Thyroid gland (tissue), 4 donors: ENCODE results near the gene ARFGAP3. TPM values are rescaled to one million over a fixed set of nuclear protein-coding genes. Genes with fewer than 3 reads are reported as not detected.

Experiments used
- DNase-seq, 2 donors: peaks; one replicate each; pipeline ENCODE4 v3.0.0-alpha.2; 2019
- H3K27ac ChIP-seq, 3 donors: fragments of 200-600 bp; sonication (generic); 1 replicate in 2 of 3; 2 replicates in 1 of 3; pipeline ENCODE4 v1.5.1; 2016 to 2019; ENCODE audit warnings: mild to moderate bottlenecking in 1 of 3, moderate library complexity in 1 of 3
- H3K27me3 ChIP-seq: fragments of 200-600 bp; sonication (generic); one replicate; pipeline ENCODE4 v1.5.1; 2019
- H3K36me3 ChIP-seq, 2 donors: fragments of 200-600 bp; sonication (generic); one replicate each; pipeline ENCODE4 v1.5.1; 2016 to 2019
- H3K4me1 ChIP-seq, 2 donors: fragments of 200-600 bp; sonication (generic); one replicate each; pipeline ENCODE4 v1.5.1; 2017 to 2019
- H3K4me3 ChIP-seq, 3 donors: fragments of 200-600 bp; sonication (generic); replicated peaks in 1 of 3; 1 replicate in 2 of 3; 2 replicates in 1 of 3; pipeline ENCODE4 v1.5.1; 2016; ENCODE audit warnings: mild to moderate bottlenecking in 1 of 3
- H3K9me3 ChIP-seq: fragments of 200-600 bp; sonication (generic); one replicate; pipeline ENCODE4 v1.5.1; 2017
- POLR2A ChIP-seq, 2 donors: fragments of 450-650 bp; IDR thresholded peaks; one replicate each; pipeline ENCODE4 v1.6.1; 2017; ENCODE audit warnings: antibody characterized with exemption in 2 of 2, mild to moderate bottlenecking in 2 of 2, moderate library complexity in 1 of 2
- WGBS, 2 donors: methylation state at CpG; one replicate each; pipeline ENCODE4 v1.1.5; 2017; 5-methylcytosine and 5-hydroxymethylcytosine counted together
- intact Hi-C: fragments of 100-400 bp; cut with DNase I; formaldehyde crosslinking; loops from one replicate; pipeline ENCODE4 v1.15.1; 2023
- total RNA-seq, 4 donors: library from RNA; depleted of rRNA; stranded (reverse); fragments of >200 nt; gene quantifications; one replicate each; pipeline ENCODE4 v1.2.3, GENCODE V29; 2016
- TF ChIP-seq, protein P1 (sequence below), 6 experiments: fragments of 200-600 bp in 3 of 6; fragments of 450-650 bp in 3 of 6; sonication (generic) in 3 of 6; IDR thresholded peaks; one replicate each; pipeline ENCODE4 v1.5.1; 2016 to 2019; ENCODE audit warnings: antibody characterized with exemption in 6 of 6, mild to moderate bottlenecking in 2 of 6, inconsistent platforms in 1 of 6, moderate library complexity in 1 of 6

Gene ARFGAP3
- total RNA-seq, 4 donors from 2014 or later = 82.3 to 106 (median 94.2) TPM

DNA sequence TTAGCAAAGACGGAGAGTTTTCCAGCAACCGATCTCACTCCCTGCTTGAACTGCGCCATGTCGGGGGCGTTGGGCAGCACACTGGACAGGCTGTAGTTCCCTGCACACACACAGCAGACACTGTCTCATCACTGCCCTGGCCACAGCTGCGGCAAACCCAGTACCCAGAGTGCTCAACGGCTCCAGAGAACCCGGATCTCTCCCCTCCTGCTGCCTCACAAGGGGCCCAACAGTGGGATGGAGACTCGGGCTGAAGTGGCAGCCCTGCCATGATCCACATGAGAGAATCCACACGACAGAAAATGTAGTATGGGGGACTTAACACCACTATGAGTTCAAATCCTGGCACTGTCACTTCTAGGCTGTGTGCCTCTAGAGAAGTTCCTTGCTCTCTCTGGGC, 58.0 kb downstream of the ARFGAP3 start:
- WGBS, 2 donors = 90 to 96% methylated on average over 7 to 10 of the region's 10 CpGs
- H3K36me3 ChIP-seq = peaks cover 16 to 35% of the 10 kb centered on the region in 2 donors

GRCh38 chr22:42797011-42797410, 60.1 kb downstream of the ARFGAP3 start:
- H3K4me1 ChIP-seq = peaks cover 0 to 2% of the 10 kb centered on the region in 2 donors
- H3K27me3 ChIP-seq = no peaks in the 10 kb centered on the region
- peak overlapping the region in 1 of 3 donors; percentile 33 for H3K27ac ChIP-seq
- TF ChIP-seq, protein P1, sequence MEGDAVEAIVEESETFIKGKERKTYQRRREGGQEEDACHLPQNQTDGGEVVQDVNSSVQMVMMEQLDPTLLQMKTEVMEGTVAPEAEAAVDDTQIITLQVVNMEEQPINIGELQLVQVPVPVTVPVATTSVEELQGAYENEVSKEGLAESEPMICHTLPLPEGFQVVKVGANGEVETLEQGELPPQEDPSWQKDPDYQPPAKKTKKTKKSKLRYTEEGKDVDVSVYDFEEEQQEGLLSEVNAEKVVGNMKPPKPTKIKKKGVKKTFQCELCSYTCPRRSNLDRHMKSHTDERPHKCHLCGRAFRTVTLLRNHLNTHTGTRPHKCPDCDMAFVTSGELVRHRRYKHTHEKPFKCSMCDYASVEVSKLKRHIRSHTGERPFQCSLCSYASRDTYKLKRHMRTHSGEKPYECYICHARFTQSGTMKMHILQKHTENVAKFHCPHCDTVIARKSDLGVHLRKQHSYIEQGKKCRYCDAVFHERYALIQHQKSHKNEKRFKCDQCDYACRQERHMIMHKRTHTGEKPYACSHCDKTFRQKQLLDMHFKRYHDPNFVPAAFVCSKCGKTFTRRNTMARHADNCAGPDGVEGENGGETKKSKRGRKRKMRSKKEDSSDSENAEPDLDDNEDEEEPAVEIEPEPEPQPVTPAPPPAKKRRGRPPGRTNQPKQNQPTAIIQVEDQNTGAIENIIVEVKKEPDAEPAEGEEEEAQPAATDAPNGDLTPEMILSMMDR (IDR thresholded peaks at IDR 0.05) = no peak
- no peak for TF ChIP-seq POLR2A (IDR thresholded peaks at IDR 0.05)
- H3K36me3 ChIP-seq = peaks cover 16 to 35% of the 10 kb centered on the region in 2 donors
- intact Hi-C loops = no loop called here
- H3K9me3 ChIP-seq = no peaks in the 10 kb centered on the region
- DNase-seq = no peak
- 63 to 74% methylated on average over 5 of the region's 5 CpGs for WGBS, 2 donors
- no peak overlapping the region for H3K4me3 ChIP-seq

More for the DNA sequence above, 58.0 kb downstream of the ARFGAP3 start:
- H3K4me3 ChIP-seq = no peak overlapping the region
- no peaks in the 10 kb centered on the region for H3K27me3 ChIP-seq
- no peak overlapping the region for H3K27ac ChIP-seq
- peaks cover 8 to 15% of the 10 kb centered on the region in 2 donors for H3K4me1 ChIP-seq
- intact Hi-C loops = no loop called here
- TF ChIP-seq POLR2A (IDR thresholded peaks at IDR 0.05) = no peak
- TF ChIP-seq, protein P1 (IDR thresholded peaks at IDR 0.05) = no peak
- DNase-seq = no peak
- H3K9me3 ChIP-seq = no peaks in the 10 kb centered on the region

DNA sequence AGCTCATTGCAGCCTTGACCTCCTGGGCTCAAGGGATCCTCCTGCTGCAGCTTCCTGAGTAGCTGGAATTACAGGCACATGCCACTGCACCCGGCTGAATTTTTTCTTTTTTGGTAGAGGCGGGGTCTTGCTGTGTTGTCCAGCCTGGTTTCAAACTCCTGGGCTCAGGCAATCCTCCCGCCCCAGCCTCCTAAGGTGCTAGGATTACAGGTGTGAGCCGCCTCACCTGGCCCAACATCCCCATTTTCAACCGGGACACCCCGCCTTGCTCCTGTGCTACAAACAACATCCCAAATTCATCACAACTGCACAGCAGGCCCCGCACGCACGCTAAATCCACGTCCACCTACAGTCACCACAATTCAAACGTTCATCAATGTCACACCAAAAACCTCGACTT, 61.0 kb downstream of the ARFGAP3 start:
- H3K36me3 ChIP-seq = peaks cover 12 to 31% of the 10 kb centered on the region in 2 donors
- peak overlapping the region in 1 of 3 donors; percentile 33 for H3K27ac ChIP-seq
- no peak for TF ChIP-seq POLR2A (IDR thresholded peaks at IDR 0.05)
- TF ChIP-seq, protein P1 (IDR thresholded peaks at IDR 0.05) = no peak
- peaks cover 0 to 2% of the 10 kb centered on the region in 2 donors for H3K4me1 ChIP-seq
- intact Hi-C loops = no loop called here
- no peaks in the 10 kb centered on the region for H3K9me3 ChIP-seq
- 86 to 87% methylated on average over 12 of the region's 12 CpGs for WGBS, 2 donors
- DNase-seq = no peak
- no peak overlapping the region for H3K4me3 ChIP-seq
- H3K27me3 ChIP-seq = no peaks in the 10 kb centered on the region

- no peak overlapping the region for H3K4me3 ChIP-seq
- peaks cover 0 to 2% of the 10 kb centered on the region in 2 donors for H3K4me1 ChIP-seq
- whole genome bisulfite sequencing, 2 donors = 88 to 89% methylated on average over 21 to 25 of the region's 25 CpGs
- TF ChIP-seq, protein P1 (IDR thresholded peaks at IDR 0.05) = no peak
- no peak for TF ChIP-seq POLR2A (IDR thresholded peaks at IDR 0.05)
- no peaks in the 10 kb centered on the region for H3K27me3 ChIP-seq
- DNase-seq = no peak
- peaks cover 11 to 25% of the 10 kb centered on the region in 2 donors for H3K36me3 ChIP-seq
- H3K27ac ChIP-seq = peak overlapping the region in 1 of 3 donors; percentile 12
- intact Hi-C loops = no loop called here
- H3K9me3 ChIP-seq = no peaks in the 10 kb centered on the region
Observed at GRCh38 chr22:42794551-42795510, 62.2 kb downstream of the ARFGAP3 start.
